GM18519 (cell line): Measurements from ENCODE around the gene TNFSF13.
"Not testable (repeated sequence)": the region's sequence is repeated elsewhere in the genome, so short reads cannot be mapped to it uniquely, and the experiment has no call there.

Experiments
- ATAC-seq: cut with Tn5 transposase; IDR thresholded peaks from one replicate; pipeline ENCODE4 v1.9.1; 2021; ENCODE audit warnings: mild to moderate bottlenecking, moderate library complexity; ENCODE audit not compliant: unreplicated experiment, low FRiP score

The TNFSF13 gene

GRCh38 chr17:7589204-7589868, 30.8 kb downstream of the TNFSF13 start:
- no peak for ATAC-seq

GRCh38 chr17:7589891-7590691, 31.5 kb downstream of the TNFSF13 start, which contains the start of gene SOX15:
Gene SOX15 (minus strand): TSS chr17:7590094. CDS start chr17:7589676, 418 bp downstream.
- ATAC-seq: no peak

- ATAC-seq: no peak
These were observed 32.2 kb downstream of the TNFSF13 start for GRCh38 chr17:7590743-7591142.

- ATAC-seq: no peak
These were observed 33.0 kb downstream of the TNFSF13 start for GRCh38 chr17:7591596-7591995.

GRCh38 chr17:7592422-7593021, 34.0 kb downstream of the TNFSF13 start:
- ATAC-seq: no peak

- ATAC-seq: no peak
These were observed 34.7 kb downstream of the TNFSF13 start for GRCh38 chr17:7593296-7593695.

GRCh38 chr17:7597561-7597960, 39.0 kb downstream of the TNFSF13 start:
- ATAC-seq: not testable (repeated sequence)

- no peak for ATAC-seq
These were observed 47.7 kb downstream of the TNFSF13 start for GRCh38 chr17:7606280-7606679.

GRCh38 chr17:7610641-7611040, 52.1 kb downstream of the TNFSF13 start:
- no peak for ATAC-seq
